ENCODE measurements around the gene MANEAL.
"Not testable (repeated sequence)": the region's sequence is repeated elsewhere in the genome, so short reads cannot be mapped to it uniquely, and the experiment has no call there.

DNA sequence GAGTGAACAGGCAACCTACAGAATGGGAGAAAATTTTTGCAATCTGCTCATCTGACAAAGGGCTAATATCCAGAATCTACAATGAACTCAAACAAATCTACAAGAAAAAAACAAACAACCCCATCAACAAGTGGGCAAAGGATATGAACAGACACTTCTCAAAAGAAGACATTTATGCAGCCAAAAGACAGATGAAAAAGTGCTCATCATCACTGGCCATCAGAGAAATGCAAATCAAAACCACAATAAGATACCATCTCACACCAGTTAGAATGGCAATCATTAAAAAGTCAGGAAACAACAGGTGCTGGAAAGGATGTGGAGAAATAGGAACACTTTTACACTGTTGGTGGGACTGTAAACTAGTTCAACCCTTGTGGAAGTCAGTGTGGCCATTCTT lies 22.2 kb upstream of the MANEAL start:
- TF ChIP-seq, protein P1, sequence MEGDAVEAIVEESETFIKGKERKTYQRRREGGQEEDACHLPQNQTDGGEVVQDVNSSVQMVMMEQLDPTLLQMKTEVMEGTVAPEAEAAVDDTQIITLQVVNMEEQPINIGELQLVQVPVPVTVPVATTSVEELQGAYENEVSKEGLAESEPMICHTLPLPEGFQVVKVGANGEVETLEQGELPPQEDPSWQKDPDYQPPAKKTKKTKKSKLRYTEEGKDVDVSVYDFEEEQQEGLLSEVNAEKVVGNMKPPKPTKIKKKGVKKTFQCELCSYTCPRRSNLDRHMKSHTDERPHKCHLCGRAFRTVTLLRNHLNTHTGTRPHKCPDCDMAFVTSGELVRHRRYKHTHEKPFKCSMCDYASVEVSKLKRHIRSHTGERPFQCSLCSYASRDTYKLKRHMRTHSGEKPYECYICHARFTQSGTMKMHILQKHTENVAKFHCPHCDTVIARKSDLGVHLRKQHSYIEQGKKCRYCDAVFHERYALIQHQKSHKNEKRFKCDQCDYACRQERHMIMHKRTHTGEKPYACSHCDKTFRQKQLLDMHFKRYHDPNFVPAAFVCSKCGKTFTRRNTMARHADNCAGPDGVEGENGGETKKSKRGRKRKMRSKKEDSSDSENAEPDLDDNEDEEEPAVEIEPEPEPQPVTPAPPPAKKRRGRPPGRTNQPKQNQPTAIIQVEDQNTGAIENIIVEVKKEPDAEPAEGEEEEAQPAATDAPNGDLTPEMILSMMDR (IDR thresholded peaks at IDR 0.05): not testable (repeated sequence)
- TF ChIP-seq POLR2A, POLR2AphosphoS5 (IDR thresholded peaks at IDR 0.05): not testable (repeated sequence)
